HCT116 (cell line): ENCODE data around the gene USP50. TPM values are rescaled to one million over a fixed set of nuclear protein-coding genes. Genes with fewer than 3 reads are reported as not detected.

ENCODE experiments used
- ATAC-seq: fragments of 200-7000 bp; cut with Tn5 transposase; 2 replicates; pipeline ENCODE4 v1.9.1; 2020; ENCODE audit warnings: mild to moderate bottlenecking, moderate library complexity
- BruUV-seq: library from RNA; stranded (reverse); fragments of 400-500 nt; replicated peaks from 2 replicates; lab custom pipeline; 2021; lab: Mats Ljungman, UMichigan
- CTCF ChIA-PET: fragments of 300-600 bp; sonication (Branson Sonifier 250); formaldehyde crosslinking; loops from one replicate; lab custom pipeline; 2021; ENCODE audit warnings: antibody characterized with exemption; lab: Charles Lee
- POLR2A ChIA-PET: fragments of 300-600, 350-600 bp; sonication (Branson Sonifier 250); formaldehyde crosslinking; loops from one replicate; lab custom pipeline; 2021; ENCODE audit warnings: antibody characterized with exemption; lab: Charles Lee
- RAD21 ChIA-PET, 2 experiments: fragments of 300-600 bp; sonication (Branson Sonifier 250); formaldehyde crosslinking; loops; one replicate each; lab custom pipeline; 2023; ENCODE audit warnings: low total read pairs in 2 of 2; ENCODE audit not compliant: uncharacterized antibody in 2 of 2, unreplicated experiment in 2 of 2, low non-redundant PET in 1 of 2; lab: Charles Lee
- DNase-seq: peaks from one replicate; pipeline ENCODE4 v3.0.0-alpha.2; 2010; ENCODE audit warnings: low read depth, low spot score
- H2AFZ ChIP-seq: fragments of 200-600 bp; shearing (Covaris generic), sonication (generic); 2 replicates; pipeline ENCODE4 v1.6.1; 2017; ENCODE audit warnings: low read depth, mixed run types, mixed read lengths, antibody characterized with exemption, low read length; ENCODE audit not compliant: poor library complexity, severe bottlenecking
- H3K27ac ChIP-seq: 2 replicates; pipeline ENCODE4 v1.5.1; 2012; ENCODE audit warnings: low read depth, low read length
- H3K27me3 ChIP-seq: fragments of 200-600 bp; sonication (generic); 2 replicates; pipeline ENCODE4 v1.6.1; 2016; ENCODE audit warnings: mixed run types, low read length, mixed read lengths; ENCODE audit not compliant: insufficient read depth
- H3K36me3 ChIP-seq, 2 experiments: fragments of 200-500 bp in 1 of 2; fragments of 200-600 bp in 1 of 2; sonication (Bioruptor generic) in 1 of 2; sonication (generic) in 1 of 2; 2 replicates each; pipeline versions ENCODE4 v1.5.1 to v1.6.1; 2014 to 2016; ENCODE audit warnings: low read length in 2 of 2, inconsistent platforms in 1 of 2, mixed read lengths in 1 of 2, mixed run types in 1 of 2; ENCODE audit not compliant: insufficient read depth in 2 of 2, control insufficient read depth in 1 of 2
- H3K4me1 ChIP-seq, 2 experiments: fragments of 200-600 bp in 1 of 2; sonication (generic) in 1 of 2; 2 replicates each; pipeline versions ENCODE4 v1.5.1 to v1.6.1; 2012 to 2017; ENCODE audit warnings: low read length in 2 of 2, inconsistent platforms in 1 of 2, mild to moderate bottlenecking in 1 of 2, mixed read lengths in 1 of 2, mixed run types in 1 of 2, moderate library complexity in 1 of 2; ENCODE audit not compliant: insufficient read depth in 2 of 2, control insufficient read depth in 1 of 2
- H3K4me2 ChIP-seq: fragments of 200-600 bp; sonication (generic); 2 replicates; pipeline ENCODE4 v1.6.1; 2017; ENCODE audit warnings: mixed run types, low read length, mixed read lengths
- H3K4me3 ChIP-seq, 2 experiments: fragments of 200-600 bp in 1 of 2; sonication (generic) in 1 of 2; replicated peaks in 1 of 2; 2 replicates each; pipeline ENCODE4 v1.5.1; 2011 to 2016; ENCODE audit warnings: low read length in 2 of 2, control low read depth in 1 of 2, low read depth in 1 of 2, mild to moderate bottlenecking in 1 of 2, mixed read lengths in 1 of 2, mixed run types in 1 of 2
- H3K79me2 ChIP-seq: fragments of 200-600 bp; sonication (generic); 2 replicates; pipeline ENCODE4 v1.6.1; 2017; ENCODE audit warnings: mild to moderate bottlenecking, mixed run types, low read length, moderate library complexity, mixed read lengths; ENCODE audit not compliant: insufficient read depth
- H3K9ac ChIP-seq: fragments of 200-600 bp; sonication (generic); 2 replicates; pipeline ENCODE4 v1.6.1; 2016; ENCODE audit warnings: low read length, mixed read lengths
- H3K9me2 ChIP-seq: fragments of 200-600 bp; sonication (generic), shearing (Covaris generic); 2 replicates; pipeline ENCODE4 v1.6.1; 2017; ENCODE audit warnings: mixed run types, mild to moderate bottlenecking, moderate library complexity; ENCODE audit not compliant: insufficient read depth
- H3K9me3 ChIP-seq, 2 experiments: fragments of 200-500 bp in 1 of 2; fragments of 200-600 bp in 1 of 2; sonication (Bioruptor generic) in 1 of 2; sonication (generic) in 1 of 2; 2 replicates each; pipeline ENCODE4 v1.6.1; 2014 to 2017; ENCODE audit warnings: low read length in 2 of 2, mixed read lengths in 2 of 2, inconsistent platforms in 1 of 2, low read depth in 1 of 2, mild to moderate bottlenecking in 1 of 2, mixed run types in 1 of 2, moderate library complexity in 1 of 2; ENCODE audit not compliant: control insufficient read depth in 1 of 2, insufficient read depth in 1 of 2
- H4K20me1 ChIP-seq: fragments of 200-600 bp; sonication (generic), shearing (Covaris generic); 2 replicates; pipeline ENCODE4 v1.6.1; 2017; ENCODE audit warnings: mixed run types, mild to moderate bottlenecking, moderate library complexity; ENCODE audit not compliant: insufficient read depth
- CBX3 ChIP-seq: IDR thresholded peaks from 2 replicates; pipeline ENCODE4 v1.6.1; 2012; ENCODE audit warnings: low read depth
- CTCF ChIP-seq, 3 experiments: fragments of 200-600 bp in 1 of 3; sonication (generic) in 1 of 3; IDR thresholded peaks in 2 of 3; conservative IDR thresholded peaks in 1 of 3; 2 replicates each; pipeline ENCODE4 v1.5.1; 2012 to 2017; ENCODE audit warnings: low read depth in 2 of 3, low read length in 2 of 3, antibody characterized with exemption in 1 of 3, borderline replicate concordance in 1 of 3, control low read depth in 1 of 3, mild to moderate bottlenecking in 1 of 3, mixed read lengths in 1 of 3, mixed run types in 1 of 3, moderate library complexity in 1 of 3; ENCODE audit not compliant: insufficient read depth in 1 of 3
- EGR1 ChIP-seq: IDR thresholded peaks from 2 replicates; pipeline ENCODE4 v1.6.1; 2012; ENCODE audit warnings: low read depth
- EZH2 ChIP-seq: fragments of 200-600 bp; sonication (generic); IDR thresholded peaks from 2 replicates; pipeline ENCODE4 v1.6.1; 2017; ENCODE audit warnings: antibody characterized with exemption, mixed run types
- EZH2phosphoT487 ChIP-seq: fragments of 200-600 bp; IDR thresholded peaks from 2 replicates; pipeline ENCODE4 v1.6.1; 2018; ENCODE audit warnings: antibody characterized with exemption, borderline replicate concordance
- JUND ChIP-seq: IDR thresholded peaks from 2 replicates; pipeline ENCODE4 v1.6.1; 2012
- POLR2AphosphoS5 ChIP-seq: IDR thresholded peaks from 2 replicates; pipeline ENCODE4 v1.6.1; 2011; ENCODE audit warnings: mild to moderate bottlenecking, low read depth, low read length, moderate library complexity
- REST ChIP-seq: IDR thresholded peaks from 2 replicates; pipeline ENCODE4 v1.6.1; 2012; ENCODE audit warnings: low read depth
- SIN3A ChIP-seq: IDR thresholded peaks from 2 replicates; pipeline ENCODE4 v1.6.1; 2012; ENCODE audit warnings: low read depth
- SP1 ChIP-seq: IDR thresholded peaks from 2 replicates; pipeline ENCODE4 v1.6.1; 2012; ENCODE audit warnings: low read depth
- SRF ChIP-seq: IDR thresholded peaks from 2 replicates; pipeline ENCODE4 v1.6.1; 2012; ENCODE audit warnings: low read depth
- YY1 ChIP-seq: IDR thresholded peaks from 2 replicates; pipeline ENCODE4 v1.6.1; 2011; ENCODE audit warnings: low read length, low read depth, moderate library complexity, mild to moderate bottlenecking; ENCODE audit not compliant: insufficient replicate concordance; ENCODE audit errors: extremely low read depth
- ZNF274 ChIP-seq: fragments of 200-500 bp; sonication (Bioruptor generic); IDR thresholded peaks from 2 replicates; pipeline ENCODE4 v1.6.1; 2014; ENCODE audit warnings: mild to moderate bottlenecking, low read depth, low read length, inconsistent platforms
- intact Hi-C: fragments of 100-400 bp; cut with micrococcal nuclease; formaldehyde crosslinking; loops from 2 replicates; pipeline ENCODE4 v1.10.0; 2022
- total RNA-seq: library from RNA; stranded (reverse); gene quantifications from one replicate; pipeline ENCODE4 v1.2.1, GENCODE V29; 2021; ENCODE audit not compliant: unreplicated experiment
- TF ChIP-seq, protein P1 (sequence below): IDR thresholded peaks from 2 replicates; pipeline ENCODE4 v1.6.1; 2012

The USP50 gene
- total RNA-seq, 1 experiment from 2014 or later = not detected

GRCh38 chr15:50503144-50503543, 43.3 kb downstream of the USP50 start:
- H3K27ac ChIP-seq = no peak overlapping the region
- no peak overlapping the region for H3K4me3 ChIP-seq
- no TSS peak for BruUV-seq
- H3K9me3 ChIP-seq = no peaks in the 10 kb centered on the region
- CTCF ChIA-PET = no interaction called here
- intact Hi-C loops = no loop called here
- H3K4me2 ChIP-seq = no peak overlapping the region
- POLR2A ChIA-PET = no interaction called here
- RAD21 ChIA-PET = no interaction called here
- DNase-seq (no peak), ATAC-seq (no peak)
- H3K9ac ChIP-seq = no peak overlapping the region
- no peaks in the 10 kb centered on the region for H3K4me1 ChIP-seq
- no peak overlapping the region for H2AFZ ChIP-seq
- no peaks in the 10 kb centered on the region for H4K20me1 ChIP-seq
- no peaks in the 10 kb centered on the region for H3K79me2 ChIP-seq
- no peaks in the 10 kb centered on the region for H3K9me2 ChIP-seq
- H3K36me3 ChIP-seq = peaks cover 9 to 23% of the 10 kb centered on the region in 2 experiments; a peak in 3 of 4 replicates
- H3K27me3 ChIP-seq = no peaks in the 10 kb centered on the region
- TF ChIP-seq JUND (no peak), EGR1 (no peak), SIN3A (no peak), ZNF274 (no peak)

DNA sequence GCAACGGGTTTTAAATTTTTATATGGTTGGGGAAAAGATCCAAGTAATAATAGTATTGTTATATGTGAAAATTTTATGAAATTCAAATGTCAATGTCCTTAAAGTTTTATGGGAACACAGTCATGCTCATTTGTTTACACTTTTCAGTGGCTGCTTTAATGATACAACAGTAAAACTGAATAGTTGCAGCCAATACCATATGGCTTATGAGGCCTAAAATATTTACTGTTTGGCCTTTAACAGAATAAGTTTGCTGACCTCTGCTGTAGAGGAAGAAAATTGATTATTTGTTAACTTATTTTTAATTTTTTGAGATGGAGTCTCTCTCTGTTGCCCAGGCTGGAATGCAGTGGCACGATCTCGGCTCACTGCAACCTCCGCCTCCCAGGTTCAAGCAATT, 44.7 kb downstream of the USP50 start:
- intact Hi-C loops = no loop called here
- ChIA-PET POLR2A (no interaction called here), RAD21 (interaction anchor here in 1 of 2 experiments (0.6 kb wide), 1 partner anchor 35 kb away, joined by 3 read pairs; no protein-coding TSS in a partner anchor), CTCF (no interaction called here)
- Histone ChIP-seq H3K27me3 (no peaks in the 10 kb centered on the region), H3K9me2 (no peaks in the 10 kb centered on the region), H2AFZ (no peak overlapping the region), H3K36me3 (peaks cover 14 to 25% of the 10 kb centered on the region in 2 experiments), H3K4me1 (no peaks in the 10 kb centered on the region), H3K9ac (no peak overlapping the region), H3K9me3 (no peaks in the 10 kb centered on the region), H3K79me2 (no peaks in the 10 kb centered on the region), H3K4me2 (no peak overlapping the region), H3K27ac (no peak overlapping the region), H3K4me3 (no peak overlapping the region), H4K20me1 (no peaks in the 10 kb centered on the region)
- ATAC-seq (no peak), DNase-seq (no peak)
- no TSS peak for BruUV-seq
- TF ChIP-seq SP1 = no peak
- no peak for TF ChIP-seq JUND
- no peak for TF ChIP-seq EZH2phosphoT487
- no peak for TF ChIP-seq YY1
- TF ChIP-seq REST = no peak
- TF ChIP-seq POLR2AphosphoS5 = no peak
- no peak for TF ChIP-seq CBX3
- TF ChIP-seq EZH2 = no peak
- no peak for TF ChIP-seq SIN3A
- TF ChIP-seq ZNF274 = no peak
- TF ChIP-seq, protein P1, sequence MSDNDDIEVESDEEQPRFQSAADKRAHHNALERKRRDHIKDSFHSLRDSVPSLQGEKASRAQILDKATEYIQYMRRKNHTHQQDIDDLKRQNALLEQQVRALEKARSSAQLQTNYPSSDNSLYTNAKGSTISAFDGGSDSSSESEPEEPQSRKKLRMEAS = no peak
- no peak for TF ChIP-seq EGR1
- no peak for TF ChIP-seq SRF
- no peak for TF ChIP-seq CTCF (IDR thresholded peaks at IDR 0.05 in 2 of 3, conservative IDR thresholded peaks at IDR 0.05 in 1 of 3; ENCODE audit: borderline replicate concordance in 1 of 3, insufficient read depth in 1 of 3, low read depth in 2 of 3, low read length in 2 of 3)
